ENCODE measurements around the gene KDM2A.

Gene KDM2A

GRCh38 chr11:67301313-67301921 is 182.4 kb downstream of the KDM2A start:
- no peak for DNase-seq (ENCODE audit: low read depth, low spot score)

DNA sequence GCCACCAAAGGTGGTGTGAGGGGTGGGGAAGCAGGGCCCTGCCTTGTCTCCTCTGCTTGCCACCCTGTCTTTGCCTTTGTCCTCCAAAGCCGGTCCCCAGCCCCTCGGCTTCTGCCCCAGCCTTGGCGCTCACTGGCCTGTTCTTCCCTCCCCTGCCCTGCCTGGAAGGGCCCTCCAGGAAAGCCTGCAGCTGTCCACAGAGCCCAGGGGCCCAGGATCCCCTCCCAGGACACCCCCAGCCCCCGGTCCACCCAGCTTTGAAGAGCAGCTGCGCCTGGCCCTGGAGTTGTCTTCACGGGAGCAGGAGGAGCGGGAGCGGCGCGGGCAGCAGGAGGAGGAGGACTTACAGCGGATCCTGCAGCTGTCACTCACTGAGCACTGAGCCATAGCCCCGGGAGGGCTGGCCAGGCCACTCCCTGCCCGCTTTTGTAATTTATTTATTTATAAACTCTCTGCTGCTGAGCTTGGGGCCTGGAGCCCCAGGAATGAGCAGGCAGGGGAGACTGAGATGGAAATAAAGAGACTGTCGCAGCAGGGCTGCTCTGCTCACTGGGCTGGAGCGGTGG is 183.0 kb downstream of the KDM2A start:
- DNase-seq (ENCODE audit: low read depth, low spot score): peak; percentile 58

DNA sequence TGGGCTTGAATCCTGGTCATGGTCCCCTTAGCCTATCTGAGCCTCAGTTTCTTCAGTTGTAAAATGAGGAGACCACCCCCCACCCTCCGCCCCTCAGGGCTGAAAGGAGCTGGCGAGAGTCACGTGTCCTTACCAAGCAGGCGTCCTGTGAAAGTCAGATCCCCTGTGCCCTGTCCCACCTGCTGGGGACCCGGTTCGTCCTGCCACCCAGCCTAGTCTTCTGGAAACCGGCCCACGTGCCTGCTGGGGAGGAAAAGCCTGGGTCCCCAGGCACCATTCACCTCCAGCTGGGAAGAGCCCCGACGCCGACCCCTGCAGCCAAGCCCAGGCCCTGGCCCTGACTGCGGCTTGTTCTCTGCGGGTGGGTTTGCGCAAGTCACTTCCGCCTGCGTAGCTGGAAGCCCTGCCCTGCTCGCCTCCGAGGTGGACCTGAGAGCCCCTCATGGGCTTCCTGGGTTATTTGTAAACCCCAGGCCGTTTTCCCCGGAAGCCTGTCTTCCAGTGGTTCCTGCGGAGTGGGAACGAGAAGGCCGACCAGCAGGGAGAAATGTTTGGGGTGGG is 183.6 kb downstream of the KDM2A start:
- DNase-seq (ENCODE audit: low read depth, low spot score): peak; percentile 31

DNA sequence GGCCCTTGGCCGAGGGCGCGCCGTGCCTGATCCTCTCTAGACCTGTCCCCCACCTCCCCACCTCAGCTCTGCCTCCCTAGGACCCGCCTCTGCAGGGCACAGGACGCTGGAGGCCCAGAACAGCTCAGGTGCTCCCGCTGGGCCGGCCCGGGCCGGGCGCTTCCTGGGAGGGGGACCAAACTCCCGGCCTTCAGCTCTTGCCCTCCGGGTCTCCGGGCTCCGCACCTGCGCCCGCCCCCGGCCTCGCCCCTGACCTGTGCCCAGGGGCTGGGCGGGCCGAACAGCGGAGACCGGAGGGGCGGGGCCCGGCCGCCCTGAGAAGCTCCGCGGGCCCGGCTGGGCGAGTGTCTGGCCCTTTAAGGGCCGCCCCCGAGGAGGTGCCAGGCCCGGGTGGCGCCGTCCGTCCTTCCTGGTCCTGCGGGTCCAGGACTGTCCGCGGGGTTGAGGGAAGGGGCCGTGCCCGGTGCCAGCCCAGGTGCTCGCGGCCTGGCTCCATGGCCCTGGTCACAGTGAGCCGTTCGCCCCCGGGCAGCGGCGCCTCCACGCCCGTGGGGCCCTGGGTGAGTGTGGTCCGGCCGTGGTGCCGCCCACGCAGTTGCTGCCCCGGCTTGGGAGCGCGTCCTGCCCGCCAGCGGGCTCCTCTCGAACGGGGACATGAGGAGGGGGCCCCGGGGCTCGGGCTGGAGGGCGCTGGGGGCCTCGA is 184.2 kb downstream of the KDM2A start, which contains the start of gene SSH3:
TSS of gene SSH3 (plus strand) at position 399 of the 703 bp plus-strand sequence. CDS start at position 495, 96 bp downstream.
- peak; percentile 80 for DNase-seq (ENCODE audit: low read depth, low spot score)

GRCh38 chr11:67303835-67304411 is 184.9 kb downstream of the KDM2A start:
- peak; percentile 55 for DNase-seq (ENCODE audit: low read depth, low spot score)

DNA sequence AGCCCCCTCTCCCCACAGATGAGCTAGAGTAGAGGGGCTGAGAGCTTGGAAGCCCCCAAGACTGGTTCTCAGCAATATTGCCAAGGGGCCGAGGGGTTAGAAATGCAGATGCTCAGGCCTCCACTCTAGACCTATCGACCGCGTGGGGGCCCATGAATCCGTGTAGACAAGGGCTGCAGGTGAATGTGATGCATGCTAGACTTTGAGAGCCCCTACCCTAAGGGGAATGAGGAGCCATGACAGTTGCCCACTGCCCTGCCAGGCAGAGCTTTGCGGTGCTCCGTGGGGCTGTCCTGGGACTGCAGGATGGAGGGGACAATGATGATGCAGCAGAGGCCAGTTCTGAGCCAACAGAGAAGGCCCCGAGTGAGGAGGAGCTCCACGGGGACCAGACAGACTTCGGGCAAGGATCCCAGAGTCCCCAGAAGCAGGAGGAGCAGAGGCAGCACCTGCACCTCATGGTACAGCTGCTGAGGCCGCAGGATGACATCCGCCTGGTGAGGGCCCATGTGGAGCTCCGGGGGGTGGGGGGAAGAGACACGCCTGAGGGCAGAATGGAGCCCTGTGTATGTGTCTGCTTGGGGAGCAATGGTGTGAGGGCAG is 185.5 kb downstream of the KDM2A start:
- no peak for DNase-seq (ENCODE audit: low read depth, low spot score)

DNA sequence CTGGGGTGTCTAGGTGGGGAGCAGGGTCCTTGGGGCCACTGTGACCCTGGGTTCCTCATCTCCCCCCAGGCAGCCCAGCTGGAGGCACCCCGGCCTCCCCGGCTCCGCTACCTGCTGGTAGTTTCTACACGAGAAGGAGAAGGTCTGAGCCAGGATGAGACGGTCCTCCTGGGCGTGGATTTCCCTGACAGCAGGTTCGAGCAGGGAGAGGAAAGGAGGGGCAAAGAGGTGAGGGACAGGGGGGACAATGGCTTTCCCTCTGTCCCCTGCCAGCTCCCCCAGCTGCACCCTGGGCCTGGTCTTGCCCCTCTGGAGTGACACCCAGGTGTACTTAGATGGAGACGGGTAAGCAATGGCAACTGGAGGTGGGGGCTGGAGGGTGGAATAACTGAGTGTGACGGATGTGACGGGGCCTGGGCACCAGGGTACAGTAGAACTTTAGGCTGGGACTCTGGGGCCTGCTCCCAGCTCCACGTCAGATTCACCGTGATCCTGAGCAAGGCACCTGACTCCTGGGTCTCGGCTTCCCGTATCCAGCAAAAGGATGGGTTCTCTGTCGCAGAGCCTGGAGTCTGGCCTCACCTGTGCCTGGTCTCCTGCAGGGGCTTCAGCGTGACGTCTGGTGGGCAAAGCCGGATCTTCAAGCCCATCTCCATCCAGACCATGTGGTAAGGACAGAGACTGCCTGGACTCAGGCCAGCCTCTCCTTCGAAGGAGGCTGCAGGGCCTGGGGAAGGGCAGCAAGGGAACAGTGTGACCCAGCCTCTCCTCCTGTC is 187.9 kb downstream of the KDM2A start:
- no peak for DNase-seq (ENCODE audit: low read depth, low spot score)

DNA sequence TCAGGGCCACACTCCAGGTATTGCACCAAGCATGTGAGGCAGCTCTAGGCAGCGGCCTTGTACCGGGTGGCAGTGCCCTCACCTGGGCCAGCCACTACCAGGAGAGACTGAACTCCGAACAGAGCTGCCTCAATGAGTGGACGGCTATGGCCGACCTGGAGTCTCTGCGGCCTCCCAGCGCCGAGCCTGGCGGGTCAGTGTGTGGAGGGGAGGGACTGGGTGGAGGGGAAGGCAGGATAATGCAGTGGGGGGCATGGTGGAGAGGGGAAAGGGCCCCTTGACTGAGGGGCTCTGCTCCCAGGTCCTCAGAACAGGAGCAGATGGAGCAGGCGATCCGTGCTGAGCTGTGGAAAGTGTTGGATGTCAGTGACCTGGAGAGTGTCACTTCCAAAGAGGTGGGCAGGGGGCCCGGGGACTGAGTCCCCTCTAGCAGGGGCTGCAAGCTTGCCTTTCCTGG is 188.5 kb downstream of the KDM2A start:
- no peak for DNase-seq (ENCODE audit: low read depth, low spot score)

Measured in astrocyte of the hippocampus (primary cell).